Islet precursor cell (in vitro differentiated cells): Measurements from ENCODE around the gene APOA1.

Source experiments
- DNase-seq: peaks from one replicate; pipeline ENCODE4 v3.0.0-alpha.2; 2018

APOA1 gene

GRCh38 chr11:116837231-116838091, at the start of gene APOA1:
TSS of gene APOA1 (minus strand) at chr11:116837622. CDS start at chr11:116837387, 235 bp downstream.
- peak; percentile 81 for DNase-seq

GRCh38 chr11:116885951-116886655, 48.7 kb upstream of the APOA1 start:
- no peak for DNase-seq

DNA sequence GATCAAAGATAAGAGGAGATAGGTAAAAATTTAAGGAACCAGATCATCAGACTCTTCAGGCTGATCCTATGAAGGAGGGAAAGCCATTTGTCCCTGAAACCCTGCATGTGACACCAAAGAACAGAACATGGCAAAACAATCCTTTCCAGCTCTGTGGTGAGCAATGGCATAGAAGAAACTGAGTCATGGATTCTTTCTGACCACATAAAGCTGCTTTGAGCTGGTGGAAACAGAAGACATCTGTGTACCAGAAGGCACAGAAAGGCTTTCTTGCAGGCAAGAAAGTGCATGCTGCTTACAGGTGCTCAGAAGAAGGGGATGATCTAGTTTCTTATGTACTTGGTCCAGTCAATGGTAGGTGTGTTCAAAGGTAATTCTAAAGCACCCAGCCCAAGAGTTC, 45.0 kb upstream of the APOA1 start:
- DNase-seq: no peak

GRCh38 chr11:116881143-116881542, 43.7 kb upstream of the APOA1 start:
- DNase-seq: no peak

DNA sequence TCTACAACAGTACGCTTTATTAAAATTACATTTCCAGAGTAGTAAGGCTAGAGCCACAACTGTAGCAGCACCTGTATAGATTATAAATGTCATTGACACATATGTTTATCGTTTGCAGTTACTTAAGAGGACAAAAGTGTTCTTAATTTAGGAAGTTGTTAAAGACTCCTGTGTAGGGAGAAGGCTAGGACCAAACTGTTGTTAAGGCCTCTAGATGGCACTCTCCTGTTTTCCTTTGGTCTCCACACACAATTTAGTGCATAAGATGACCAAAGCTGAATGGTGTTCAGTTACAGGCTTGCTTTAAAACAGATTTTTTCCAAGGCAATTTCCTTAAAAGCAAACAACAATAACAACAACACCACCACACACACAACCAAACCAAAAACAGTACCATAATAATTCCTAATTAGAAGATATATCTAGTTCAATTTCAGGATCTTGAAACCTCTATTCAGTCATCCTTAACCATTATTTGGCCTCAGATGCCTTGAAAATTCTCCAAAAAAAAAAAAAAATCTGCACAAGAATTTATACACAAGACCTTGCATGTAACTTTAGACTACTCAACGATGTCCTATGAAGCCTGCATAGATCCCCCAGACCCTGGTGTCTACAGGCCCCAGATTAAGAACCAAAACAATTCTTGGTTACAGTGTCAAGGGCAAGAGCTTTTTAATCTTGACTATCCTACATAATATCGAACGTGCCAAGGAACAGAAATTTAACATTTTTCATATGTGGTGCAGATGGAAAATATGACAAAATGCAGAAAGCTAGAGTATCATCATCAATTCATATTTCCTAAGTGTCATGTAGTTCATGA, 42.6 kb upstream of the APOA1 start:
- no peak for DNase-seq

DNA sequence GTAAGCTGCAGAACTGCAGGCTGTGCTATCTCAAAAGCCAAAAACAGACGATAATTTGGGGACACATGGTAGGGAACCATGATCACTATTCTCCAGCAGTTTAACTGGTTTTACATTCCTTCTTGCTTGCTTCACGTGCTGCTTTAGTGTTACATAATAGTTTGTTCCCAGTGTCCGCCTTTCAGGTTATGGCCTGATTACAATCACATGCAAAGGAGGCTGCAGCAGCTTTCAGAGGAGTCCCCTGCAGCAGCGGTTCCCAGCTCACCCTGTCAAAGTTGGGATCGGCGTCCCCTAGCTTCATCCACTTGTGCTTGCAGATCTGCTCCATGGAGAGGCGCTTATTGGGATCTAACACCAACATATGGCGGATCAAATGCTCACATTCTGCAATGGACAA, 39.2 kb upstream of the APOA1 start:
- DNase-seq: no peak

- DNase-seq: no peak
Measured at GRCh38 chr11:116875194-116875593, 37.8 kb upstream of the APOA1 start.

DNA sequence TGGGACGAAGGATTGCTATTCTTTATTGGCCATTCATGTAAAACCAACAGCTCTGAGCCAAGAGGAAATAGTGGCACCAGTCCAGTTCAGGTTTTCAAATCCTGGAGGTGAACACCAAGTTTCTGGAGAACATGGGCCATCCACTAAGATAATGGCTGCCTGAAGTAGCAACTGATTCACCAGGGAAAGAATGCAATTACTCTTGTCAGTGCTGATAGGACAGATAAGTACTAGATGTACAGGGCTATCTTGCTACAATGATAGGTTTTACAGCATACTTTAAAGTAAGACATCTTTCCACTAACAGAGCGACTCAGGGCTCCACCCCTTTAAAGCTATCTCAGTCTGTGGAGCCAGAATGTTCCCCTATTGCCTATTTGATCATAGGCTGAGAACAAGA, 36.8 kb upstream of the APOA1 start:
- DNase-seq: peak; percentile 64

DNA sequence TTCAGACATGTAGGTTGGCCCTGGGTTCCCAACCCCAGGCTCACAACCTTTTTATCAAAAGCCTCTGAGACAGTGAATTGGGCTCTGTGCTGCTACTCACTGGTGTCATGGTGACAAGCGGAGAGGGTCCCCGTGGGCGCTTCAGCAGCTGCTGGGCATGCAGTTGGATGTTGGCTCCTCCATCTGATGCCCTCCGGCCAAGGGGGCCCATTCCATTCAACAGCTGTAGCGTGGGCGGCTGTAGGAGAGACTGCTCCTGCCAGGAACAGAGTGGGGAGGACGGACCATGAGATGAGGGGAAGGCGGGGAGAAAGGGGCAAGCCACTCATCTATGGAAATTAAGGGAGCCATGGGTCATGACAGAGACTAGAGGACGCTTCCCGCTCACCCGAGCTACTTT, 36.0 kb upstream of the APOA1 start:
- DNase-seq: no peak

DNA sequence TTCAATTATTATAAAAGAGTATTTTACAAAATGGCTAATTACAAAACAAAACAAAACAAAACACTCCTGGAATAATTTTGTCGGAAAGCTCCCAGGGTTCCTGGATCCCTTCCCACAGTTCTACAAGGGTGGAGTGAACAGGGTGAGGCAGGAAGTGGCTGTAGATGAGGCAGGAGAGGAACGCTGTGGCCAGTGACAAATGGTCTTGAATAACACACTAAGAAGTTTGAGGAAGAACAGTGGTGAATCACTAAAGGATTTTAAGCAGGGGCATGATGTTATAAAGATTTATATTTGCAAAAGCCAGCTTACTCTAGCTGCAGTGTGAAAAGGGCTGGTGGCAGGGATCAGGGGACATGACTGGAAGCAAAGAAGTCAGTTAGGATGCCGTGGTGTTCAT, 33.8 kb upstream of the APOA1 start:
- no peak for DNase-seq

GRCh38 chr11:116870054-116870453, 32.6 kb upstream of the APOA1 start:
- DNase-seq: no peak

DNA sequence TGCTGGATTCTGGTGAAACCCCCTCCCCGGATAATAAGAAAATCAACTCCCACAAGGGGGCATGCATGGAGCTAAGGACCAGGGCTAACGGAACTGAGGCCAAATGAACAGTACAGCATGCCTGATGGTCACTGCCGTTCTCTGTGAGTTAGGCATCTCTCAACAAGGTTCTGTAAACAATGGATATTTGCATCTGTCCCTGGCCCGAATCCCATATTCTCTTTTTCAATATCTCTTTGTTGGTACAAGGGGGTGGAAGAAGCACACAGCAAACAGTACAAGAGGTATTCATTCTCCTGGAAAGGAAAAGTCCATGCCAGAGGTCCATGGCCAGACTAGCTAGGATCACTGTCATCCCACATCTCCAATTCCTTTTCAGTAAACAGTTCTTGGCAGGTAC, 32.2 kb upstream of the APOA1 start:
- no peak for DNase-seq

- DNase-seq: no peak
Measured at GRCh38 chr11:116868066-116868465, 30.6 kb upstream of the APOA1 start.

- DNase-seq: peak; percentile 89
Measured at GRCh38 chr11:116867619-116868018, 30.2 kb upstream of the APOA1 start.

- no peak for DNase-seq
Measured at GRCh38 chr11:116866804-116867455, 29.5 kb upstream of the APOA1 start.

DNA sequence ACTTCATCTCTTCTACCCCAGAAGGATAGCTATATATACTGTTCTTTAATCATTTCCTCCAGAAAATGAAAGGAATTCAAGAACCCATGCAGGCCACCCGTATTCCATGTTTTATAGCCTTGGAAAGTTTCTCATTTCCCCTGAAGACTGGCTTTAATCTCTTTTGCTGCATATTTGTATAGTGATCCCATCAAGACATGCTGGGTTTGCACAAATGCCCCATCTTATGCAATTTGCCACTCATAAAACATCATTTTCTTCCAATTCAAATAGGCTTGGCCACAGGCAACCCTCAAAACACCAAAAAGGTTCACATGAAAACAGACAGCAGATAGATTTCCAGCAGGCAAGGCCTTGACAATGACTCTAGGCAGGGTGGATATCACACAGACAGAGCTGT, 28.3 kb upstream of the APOA1 start:
- no peak for DNase-seq

DNA sequence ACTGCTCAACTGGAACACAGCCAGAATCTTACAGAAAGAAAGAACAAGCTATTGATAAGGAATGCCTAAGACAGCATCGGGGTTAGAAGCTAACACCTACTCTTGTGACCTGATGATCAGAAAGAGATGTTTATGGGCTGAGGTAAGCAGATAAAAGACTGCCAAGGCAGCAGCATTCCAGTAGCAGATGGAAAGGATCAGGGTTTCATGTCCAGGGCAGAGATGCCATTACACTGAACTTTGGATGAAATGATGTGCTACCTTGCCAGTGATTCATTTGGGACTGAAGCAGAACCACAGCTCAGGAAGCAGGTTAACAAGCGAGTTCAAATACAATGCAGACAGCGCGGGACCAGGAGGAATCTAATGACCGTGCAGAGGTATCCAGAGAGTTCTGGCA, 27.1 kb upstream of the APOA1 start:
- DNase-seq: no peak

GRCh38 chr11:116862951-116863350, 25.5 kb upstream of the APOA1 start:
- DNase-seq: no peak

DNA sequence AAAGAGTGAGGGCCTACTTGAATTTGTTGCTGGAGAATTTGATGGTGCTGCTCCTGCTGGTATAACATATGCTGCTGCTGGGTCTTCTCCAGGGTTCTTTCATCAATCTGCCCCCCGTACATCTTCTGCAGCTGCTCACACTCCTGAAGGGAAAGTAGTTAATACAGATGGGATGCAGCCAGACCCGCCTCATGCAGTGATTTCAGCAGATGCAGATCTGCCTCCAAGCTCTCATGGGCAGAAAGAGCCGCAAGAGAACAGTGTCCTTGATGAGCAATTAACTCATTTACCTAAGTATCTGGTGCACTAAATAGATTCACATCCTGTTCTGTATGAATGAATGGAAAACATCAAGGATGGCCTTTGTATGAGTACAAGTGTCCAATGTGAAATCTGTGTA, 24.8 kb upstream of the APOA1 start:
- no peak for DNase-seq

GRCh38 chr11:116861539-116861938, 24.1 kb upstream of the APOA1 start:
- no peak for DNase-seq

GRCh38 chr11:116860303-116860702, 22.9 kb upstream of the APOA1 start:
- no peak for DNase-seq

GRCh38 chr11:116859175-116859574, 21.8 kb upstream of the APOA1 start:
- DNase-seq: no peak

- no peak for DNase-seq
Measured at GRCh38 chr11:116857936-116858335, 20.5 kb upstream of the APOA1 start.
